Stimulated activated naive CD8-positive, alpha-beta T cell treated with anti-CD3 and anti-CD28 coated beads, Interleukin-15, amount 100 ng/mL, for 72 hours (primary cell): ENCODE results near the gene HHIP.

Source experiments
- ATAC-seq: fragments of 150-1000 bp; cut with Tn5 transposase; 2 replicates; pipeline ENCODE4 v1.10.0; 2021; ENCODE audit warnings: mild to moderate bottlenecking, moderate library complexity
- DNase-seq, 2 donors: peaks; one replicate each; pipeline ENCODE4 v3.0.0; 2021 to 2022
- H3K27ac Mint-ChIP-seq, 2 donors: one replicate each; pipeline ENCODE4 v1.8.0; 2022; ENCODE audit warnings: mild to moderate bottlenecking in 2 of 2, mixed read lengths in 2 of 2, moderate library complexity in 2 of 2
- H3K27me3 Mint-ChIP-seq: one replicate; pipeline ENCODE4 v1.8.0; 2022; ENCODE audit warnings: mixed read lengths
- H3K4me1 Mint-ChIP-seq: one replicate; pipeline ENCODE4 v1.8.0; 2022; ENCODE audit warnings: mild to moderate bottlenecking, mixed read lengths
- H3K4me3 Mint-ChIP-seq, 2 donors: one replicate each; pipeline ENCODE4 v1.8.0; 2022; ENCODE audit warnings: mild to moderate bottlenecking in 2 of 2, mixed read lengths in 2 of 2, moderate library complexity in 1 of 2
- H3K9me3 Mint-ChIP-seq, 2 donors: one replicate each; pipeline ENCODE4 v1.8.0; 2022; ENCODE audit warnings: mixed read lengths in 2 of 2

Gene HHIP

GRCh38 chr4:144685911-144686310 lies 40.0 kb downstream of the HHIP start:
- no peak overlapping the region for H3K27ac Mint-ChIP-seq
- ATAC-seq (no peak), DNase-seq (no peak)
- no peaks in the 10 kb centered on the region for H3K4me1 Mint-ChIP-seq
- H3K4me3 Mint-ChIP-seq: no peak overlapping the region
- no peaks in the 10 kb centered on the region for H3K9me3 Mint-ChIP-seq
- H3K27me3 Mint-ChIP-seq: no peaks in the 10 kb centered on the region

GRCh38 chr4:144686921-144687320 lies 41.0 kb downstream of the HHIP start:
- Mint-ChIP-seq H3K4me1 (no peaks in the 10 kb centered on the region), H3K27ac (no peak overlapping the region), H3K4me3 (no peak overlapping the region), H3K27me3 (no peaks in the 10 kb centered on the region), H3K9me3 (no peaks in the 10 kb centered on the region)
- no peak for ATAC-seq
- DNase-seq: no peak

DNA sequence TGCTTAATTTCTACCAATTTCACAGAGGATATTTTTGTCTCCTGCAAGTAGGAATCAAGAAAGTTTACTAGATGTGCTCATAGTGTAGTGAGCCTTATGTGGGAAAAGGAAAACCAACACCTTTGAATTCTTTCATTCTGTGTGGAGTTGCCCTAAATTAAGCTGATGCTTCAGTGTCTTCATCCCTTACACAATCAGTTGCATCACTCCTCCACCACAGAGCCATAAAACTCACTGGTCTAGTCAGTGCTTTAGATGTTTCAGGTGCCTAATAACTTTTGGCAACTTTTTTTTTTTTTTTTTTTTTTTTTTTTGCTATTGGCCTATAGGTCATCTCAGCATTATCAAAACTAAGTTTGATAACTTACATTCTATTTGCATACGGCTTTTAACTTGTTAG lies 41.5 kb downstream of the HHIP start:
- DNase-seq (no peak), ATAC-seq (no peak)
- Mint-ChIP-seq H3K4me3 (no peak overlapping the region), H3K9me3 (no peaks in the 10 kb centered on the region), H3K27me3 (no peaks in the 10 kb centered on the region), H3K4me1 (no peaks in the 10 kb centered on the region), H3K27ac (no peak overlapping the region)

DNA sequence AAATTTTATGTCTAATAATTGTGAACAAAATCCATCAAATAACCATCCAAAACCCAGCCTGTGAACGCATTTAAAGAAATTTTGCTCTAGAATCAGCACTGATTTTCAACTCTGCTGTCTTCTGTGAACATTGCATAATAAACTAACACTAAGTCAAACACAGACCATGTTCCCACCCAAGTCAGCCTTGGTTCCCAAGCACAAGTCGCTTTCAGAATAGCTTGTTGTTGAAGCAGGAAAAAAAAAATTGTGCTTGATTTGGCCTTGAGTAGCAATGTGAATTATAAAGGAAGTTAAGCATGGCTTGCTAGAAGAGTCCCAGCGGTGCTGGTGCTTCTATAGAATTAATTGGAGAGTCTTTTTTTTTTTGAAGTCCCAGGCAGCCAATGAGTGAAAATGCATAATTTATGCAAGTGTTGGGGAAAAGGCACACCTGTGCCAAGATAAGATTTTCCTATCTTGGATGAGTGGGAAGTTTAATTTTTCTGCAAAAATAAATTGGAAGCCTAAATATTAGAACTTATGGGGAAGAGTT lies 42.1 kb downstream of the HHIP start:
- Mint-ChIP-seq H3K27ac (no peak overlapping the region), H3K4me3 (no peak overlapping the region), H3K27me3 (no peaks in the 10 kb centered on the region), H3K4me1 (no peaks in the 10 kb centered on the region), H3K9me3 (no peaks in the 10 kb centered on the region)
- DNase-seq (no peak), ATAC-seq (no peak)

DNA sequence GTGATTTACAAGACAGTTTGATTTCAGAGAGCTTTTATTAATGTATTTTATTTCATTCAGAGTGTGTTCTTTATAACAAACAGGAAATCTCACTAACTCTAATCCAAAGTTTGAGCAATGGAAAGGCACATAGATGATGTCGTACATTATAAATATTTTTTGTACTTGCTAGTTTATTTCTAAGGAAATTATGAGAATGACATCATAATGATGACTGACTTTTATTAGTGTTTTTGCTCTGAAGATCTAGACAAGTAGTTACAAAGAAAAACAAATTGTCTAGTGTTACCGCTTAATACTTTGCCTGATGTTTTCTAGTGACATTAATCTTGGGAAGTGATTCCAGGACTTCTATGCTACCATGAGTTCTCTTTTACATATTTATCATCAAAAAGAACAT lies 43.2 kb downstream of the HHIP start:
- H3K27me3 Mint-ChIP-seq: no peaks in the 10 kb centered on the region
- no peaks in the 10 kb centered on the region for H3K4me1 Mint-ChIP-seq
- H3K9me3 Mint-ChIP-seq: no peaks in the 10 kb centered on the region
- no peak overlapping the region for H3K27ac Mint-ChIP-seq
- DNase-seq (no peak), ATAC-seq (no peak)
- H3K4me3 Mint-ChIP-seq: no peak overlapping the region

GRCh38 chr4:144695721-144696120 lies 49.8 kb downstream of the HHIP start:
- DNase-seq: no peak
- H3K4me3 Mint-ChIP-seq: no peak overlapping the region
- no peak overlapping the region for H3K27ac Mint-ChIP-seq
- ATAC-seq: no peak
- H3K4me1 Mint-ChIP-seq: no peaks in the 10 kb centered on the region
- H3K9me3 Mint-ChIP-seq: no peaks in the 10 kb centered on the region
- no peaks in the 10 kb centered on the region for H3K27me3 Mint-ChIP-seq

DNA sequence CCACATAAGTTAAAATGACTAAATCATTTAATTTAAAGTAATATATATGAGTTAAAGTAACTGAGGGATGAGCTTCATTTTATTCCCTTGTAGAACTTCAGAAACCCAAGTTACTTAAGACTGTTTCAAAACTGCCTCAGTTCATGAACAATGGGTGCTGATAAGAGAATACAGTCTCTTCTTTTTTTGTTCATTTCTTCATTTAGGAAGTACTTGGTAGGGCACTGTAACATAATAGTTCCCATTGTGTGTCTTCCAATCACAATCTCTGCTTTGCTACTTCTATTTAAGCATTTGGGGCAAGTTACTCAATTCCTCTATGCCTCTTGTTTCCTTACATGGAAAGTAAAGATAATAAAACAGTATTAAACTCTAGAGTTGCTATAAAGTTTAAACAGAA lies 50.4 kb downstream of the HHIP start:
- no peaks in the 10 kb centered on the region for H3K4me1 Mint-ChIP-seq
- ATAC-seq (no peak), DNase-seq (no peak)
- no peak overlapping the region for H3K27ac Mint-ChIP-seq
- no peaks in the 10 kb centered on the region for H3K9me3 Mint-ChIP-seq
- H3K27me3 Mint-ChIP-seq: no peaks in the 10 kb centered on the region
- no peak overlapping the region for H3K4me3 Mint-ChIP-seq

DNA sequence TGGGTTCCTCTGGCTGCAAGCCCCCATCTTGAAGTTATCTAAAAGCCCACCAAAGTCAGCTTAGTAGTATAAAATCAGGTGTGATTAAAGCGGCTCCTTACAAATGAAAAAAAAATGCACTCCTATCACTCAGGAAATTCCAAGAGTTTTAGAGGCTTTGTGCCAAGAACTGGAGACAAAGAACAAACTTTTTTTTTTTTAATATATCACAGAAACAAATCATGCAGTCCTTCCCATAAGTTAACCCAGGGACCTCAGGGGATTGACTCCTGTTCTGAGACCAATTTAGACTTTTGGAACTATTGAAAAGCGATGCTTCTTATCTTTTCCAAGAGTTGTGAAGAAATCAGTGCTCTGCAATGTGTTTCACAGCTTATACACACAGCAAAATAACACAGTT lies 53.6 kb downstream of the HHIP start:
- Mint-ChIP-seq H3K27me3 (no peaks in the 10 kb centered on the region), H3K4me3 (no peak overlapping the region), H3K4me1 (no peaks in the 10 kb centered on the region), H3K9me3 (no peaks in the 10 kb centered on the region), H3K27ac (no peak overlapping the region)
- DNase-seq: no peak
- ATAC-seq: no peak

DNA sequence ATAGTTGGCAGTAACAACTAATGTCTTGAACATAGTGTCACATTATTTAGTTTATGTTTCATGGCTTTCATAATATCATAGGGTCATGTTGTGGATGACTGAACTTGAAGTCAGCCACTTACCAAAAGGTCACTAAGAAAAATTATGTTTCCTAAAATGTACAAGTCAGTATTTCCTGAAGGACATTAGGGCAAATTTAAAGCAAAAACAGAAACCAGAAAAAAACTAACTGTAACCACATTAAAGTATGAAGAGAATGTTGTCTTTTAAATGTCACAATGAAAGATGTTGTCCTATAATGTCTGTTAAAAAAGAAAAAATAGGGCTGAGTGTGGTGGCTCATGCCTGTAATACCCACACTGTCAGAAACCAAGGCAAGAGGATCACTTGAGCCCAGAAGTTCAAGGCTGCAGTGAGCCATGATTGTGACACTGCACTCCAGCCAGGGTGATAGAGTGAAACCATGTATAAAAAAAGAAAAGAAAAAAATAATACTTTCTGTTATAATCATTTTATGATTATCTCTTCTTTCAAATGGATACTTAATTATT lies 55.8 kb downstream of the HHIP start:
- H3K27me3 Mint-ChIP-seq: no peaks in the 10 kb centered on the region
- peak overlapping the region in 1 of 2 donors; percentile 34 for H3K27ac Mint-ChIP-seq
- H3K9me3 Mint-ChIP-seq: no peaks in the 10 kb centered on the region
- no peak for ATAC-seq
- no peak for DNase-seq
- H3K4me1 Mint-ChIP-seq: no peaks in the 10 kb centered on the region
- no peak overlapping the region for H3K4me3 Mint-ChIP-seq

DNA sequence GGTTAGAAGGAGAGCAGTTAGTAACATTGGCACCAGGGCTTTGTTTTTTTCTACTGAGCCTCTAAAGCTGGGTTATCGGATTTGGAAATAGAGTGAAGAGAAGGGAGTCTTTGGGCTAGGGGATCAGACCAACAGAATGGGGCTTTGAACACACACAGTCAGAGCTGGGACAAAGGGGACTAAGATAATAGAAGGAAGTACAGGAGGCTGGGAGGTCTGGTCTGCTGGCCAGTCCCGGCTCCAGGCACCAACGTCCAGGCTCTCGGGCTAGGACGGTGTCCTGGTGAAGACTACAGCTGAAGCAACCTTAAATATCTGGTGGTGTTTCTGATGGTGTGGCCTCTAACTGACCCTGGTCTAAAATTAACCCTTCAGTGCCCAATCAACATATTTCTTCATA lies 57.5 kb downstream of the HHIP start:
- H3K9me3 Mint-ChIP-seq: no peaks in the 10 kb centered on the region
- no peaks in the 10 kb centered on the region for H3K4me1 Mint-ChIP-seq
- DNase-seq (no peak), ATAC-seq (no peak)
- no peak overlapping the region for H3K27ac Mint-ChIP-seq
- no peaks in the 10 kb centered on the region for H3K27me3 Mint-ChIP-seq
- H3K4me3 Mint-ChIP-seq: no peak overlapping the region

DNA sequence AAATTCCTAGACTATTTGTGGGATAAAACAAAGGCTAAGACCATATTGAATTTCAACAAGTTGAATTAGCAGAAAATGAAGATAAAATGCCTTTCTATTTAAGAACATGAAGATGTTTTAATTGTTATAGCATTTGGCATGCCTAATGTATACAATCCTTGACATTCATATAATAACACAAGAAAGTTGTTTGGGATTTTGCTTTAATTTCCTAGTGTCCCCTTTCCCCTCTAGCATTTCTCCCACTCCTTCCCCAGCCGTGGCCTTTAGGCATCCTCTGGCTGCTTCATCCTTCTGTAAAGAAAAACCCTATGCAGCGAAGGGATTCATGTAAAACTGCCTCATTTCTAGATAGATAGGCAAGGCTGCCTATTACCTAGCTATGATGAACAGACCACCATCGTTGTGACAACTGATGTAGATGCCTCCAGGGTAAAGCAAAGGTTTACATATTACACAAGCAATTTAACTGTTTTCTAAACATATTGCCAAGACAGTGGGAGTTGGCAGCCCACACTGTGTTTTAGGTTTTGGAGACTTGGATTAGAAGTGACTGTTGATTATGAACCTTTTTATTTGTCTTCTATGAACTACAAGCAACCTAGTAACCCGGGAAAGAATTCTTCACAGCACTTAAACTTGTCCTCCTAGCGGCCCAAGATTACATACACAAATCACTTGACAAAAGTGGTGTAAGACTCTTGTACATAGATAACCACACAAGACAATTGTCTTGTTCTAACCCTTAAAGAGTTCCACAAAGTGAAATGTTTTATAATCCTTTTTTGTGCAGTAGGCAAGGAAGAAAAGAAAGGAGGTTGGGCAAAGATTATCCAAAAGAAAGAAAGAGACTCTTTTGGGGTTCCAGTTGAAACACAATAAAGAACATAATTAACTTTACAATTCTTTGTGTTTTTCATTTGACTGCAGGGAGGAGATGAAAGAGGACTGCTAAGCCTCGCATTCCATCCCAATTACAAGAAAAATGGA lies 59.9 kb downstream of the HHIP start:
- ATAC-seq (no peak), DNase-seq (no peak)
- Mint-ChIP-seq H3K27me3 (no peaks in the 10 kb centered on the region), H3K9me3 (no peaks in the 10 kb centered on the region), H3K4me3 (no peak overlapping the region), H3K4me1 (no peaks in the 10 kb centered on the region), H3K27ac (no peak overlapping the region)

GRCh38 chr4:144709159-144709558 lies 63.2 kb downstream of the HHIP start:
- no peaks in the 10 kb centered on the region for H3K4me1 Mint-ChIP-seq
- no peak overlapping the region for H3K4me3 Mint-ChIP-seq
- DNase-seq (no peak), ATAC-seq (no peak)
- no peak overlapping the region for H3K27ac Mint-ChIP-seq
- no peaks in the 10 kb centered on the region for H3K9me3 Mint-ChIP-seq
- no peaks in the 10 kb centered on the region for H3K27me3 Mint-ChIP-seq

- no peaks in the 10 kb centered on the region for H3K4me1 Mint-ChIP-seq
- no peaks in the 10 kb centered on the region for H3K27me3 Mint-ChIP-seq
- no peak for DNase-seq
- no peak overlapping the region for H3K4me3 Mint-ChIP-seq
- H3K27ac Mint-ChIP-seq: no peak overlapping the region
- H3K9me3 Mint-ChIP-seq: no peaks in the 10 kb centered on the region
- ATAC-seq: no peak
Observed at GRCh38 chr4:144709793-144710525, 64.0 kb downstream of the HHIP start.

- Mint-ChIP-seq H3K9me3 (no peaks in the 10 kb centered on the region), H3K27me3 (no peaks in the 10 kb centered on the region), H3K4me1 (no peaks in the 10 kb centered on the region), H3K27ac (no peak overlapping the region), H3K4me3 (no peak overlapping the region)
- ATAC-seq (no peak), DNase-seq (no peak)
Observed at GRCh38 chr4:144710526-144710912, 64.6 kb downstream of the HHIP start.

- no peak overlapping the region for H3K27ac Mint-ChIP-seq
- H3K27me3 Mint-ChIP-seq: no peaks in the 10 kb centered on the region
- no peak overlapping the region for H3K4me3 Mint-ChIP-seq
- DNase-seq (no peak), ATAC-seq (no peak)
- no peaks in the 10 kb centered on the region for H3K9me3 Mint-ChIP-seq
- H3K4me1 Mint-ChIP-seq: no peaks in the 10 kb centered on the region
Observed at GRCh38 chr4:144711700-144712456, 65.9 kb downstream of the HHIP start.
